Duodenal mucosa (tissue), 2 donors: Measurements from ENCODE around the gene CPA3.

Experiments used
- H3K27ac ChIP-seq: one replicate; pipeline ENCODE4 v1.7.0; 2013; ENCODE audit warnings: low read depth, low read length
- H3K27me3 ChIP-seq, 2 donors: one replicate each; pipeline ENCODE4 v1.7.0; 2013; ENCODE audit warnings: low read length in 2 of 2, control low read depth in 1 of 2; ENCODE audit not compliant: insufficient read depth in 2 of 2, control insufficient read depth in 1 of 2
- H3K36me3 ChIP-seq, 2 donors: one replicate each; pipeline ENCODE4 v1.7.0; 2013; ENCODE audit warnings: low read length in 2 of 2, control low read depth in 1 of 2; ENCODE audit not compliant: insufficient read depth in 2 of 2, control insufficient read depth in 1 of 2
- H3K4me1 ChIP-seq, 2 donors: one replicate each; pipeline ENCODE4 v1.7.0; 2013; ENCODE audit warnings: low read length in 2 of 2, control low read depth in 1 of 2; ENCODE audit not compliant: insufficient read depth in 2 of 2, control insufficient read depth in 1 of 2
- H3K4me3 ChIP-seq, 2 donors: one replicate each; pipeline ENCODE4 v1.7.0; 2013; ENCODE audit warnings: low read length in 2 of 2, low read depth in 1 of 2
- H3K9ac ChIP-seq, 2 donors: one replicate each; pipeline ENCODE4 v1.7.0; 2013; ENCODE audit warnings: low read length in 2 of 2, low read depth in 1 of 2
- H3K9me3 ChIP-seq, 2 donors: one replicate each; pipeline ENCODE4 v1.7.0; 2013; ENCODE audit warnings: low read length in 2 of 2, control low read depth in 1 of 2; ENCODE audit not compliant: control insufficient read depth in 1 of 2

The CPA3 gene

GRCh38 chr3:148865049-148865448 lies at the start of gene CPA3:
Gene CPA3 (plus strand): TSS chr3:148865296. CDS start chr3:148865308, 12 bp downstream.
- Histone ChIP-seq H3K9me3 (no peaks in the 10 kb centered on the region), H3K27me3 (peaks cover 0 to 4% of the 10 kb centered on the region in 2 donors), H3K9ac (no peak within 1 kb of the TSS), H3K4me3 (no peak within 1 kb of the TSS), H3K27ac (no peak within 1 kb of the TSS), H3K4me1 (peaks cover 0 to 5% of the 10 kb centered on the region in 2 donors), H3K36me3 (no peaks in the 10 kb centered on the region)

- H3K9me3 ChIP-seq, result no peaks in the 10 kb centered on the region
- no peak overlapping the region for H3K27ac ChIP-seq
- no peaks in the 10 kb centered on the region for H3K36me3 ChIP-seq
- H3K4me3 ChIP-seq, result no peak overlapping the region
- H3K27me3 ChIP-seq, result no peaks in the 10 kb centered on the region
- H3K4me1 ChIP-seq, result no peaks in the 10 kb centered on the region
- H3K9ac ChIP-seq, result no peak overlapping the region
Measured at GRCh38 chr3:148815316-148816110, 49.6 kb upstream of the CPA3 start.

- Histone ChIP-seq H3K9me3 (no peaks in the 10 kb centered on the region), H3K27me3 (no peaks in the 10 kb centered on the region), H3K9ac (no peak overlapping the region), H3K36me3 (no peaks in the 10 kb centered on the region), H3K4me3 (no peak overlapping the region), H3K27ac (no peak overlapping the region), H3K4me1 (no peaks in the 10 kb centered on the region)
Measured at GRCh38 chr3:148816427-148816826, 48.7 kb upstream of the CPA3 start.

GRCh38 chr3:148816981-148817525 lies 48.0 kb upstream of the CPA3 start:
- no peaks in the 10 kb centered on the region for H3K36me3 ChIP-seq
- no peaks in the 10 kb centered on the region for H3K9me3 ChIP-seq
- H3K27ac ChIP-seq, result no peak overlapping the region
- H3K27me3 ChIP-seq, result no peaks in the 10 kb centered on the region
- H3K4me3 ChIP-seq, result no peak overlapping the region
- H3K9ac ChIP-seq, result no peak overlapping the region
- no peaks in the 10 kb centered on the region for H3K4me1 ChIP-seq

- no peaks in the 10 kb centered on the region for H3K4me1 ChIP-seq
- H3K9me3 ChIP-seq, result no peaks in the 10 kb centered on the region
- no peak overlapping the region for H3K4me3 ChIP-seq
- H3K36me3 ChIP-seq, result no peaks in the 10 kb centered on the region
- H3K27me3 ChIP-seq, result no peaks in the 10 kb centered on the region
- no peak overlapping the region for H3K9ac ChIP-seq
- H3K27ac ChIP-seq, result no peak overlapping the region
Measured at GRCh38 chr3:148820361-148821245, 44.5 kb upstream of the CPA3 start.

- Histone ChIP-seq H3K4me3 (no peak overlapping the region), H3K27ac (no peak overlapping the region), H3K4me1 (no peaks in the 10 kb centered on the region), H3K9ac (no peak overlapping the region), H3K36me3 (no peaks in the 10 kb centered on the region), H3K9me3 (no peaks in the 10 kb centered on the region), H3K27me3 (no peaks in the 10 kb centered on the region)
Measured at GRCh38 chr3:148823026-148823425, 42.1 kb upstream of the CPA3 start.

- Histone ChIP-seq H3K9me3 (no peaks in the 10 kb centered on the region), H3K27me3 (no peaks in the 10 kb centered on the region), H3K4me1 (no peaks in the 10 kb centered on the region), H3K4me3 (no peak overlapping the region), H3K36me3 (no peaks in the 10 kb centered on the region), H3K9ac (no peak overlapping the region), H3K27ac (no peak overlapping the region)
Measured at GRCh38 chr3:148825476-148825875, 39.6 kb upstream of the CPA3 start.

GRCh38 chr3:148827585-148827984 lies 37.5 kb upstream of the CPA3 start, which contains the start of gene CPB1:
Gene CPB1 (plus strand): TSS chr3:148827811. CDS start chr3:148827824, 13 bp downstream.
- Histone ChIP-seq H3K4me3 (no peak within 1 kb of the TSS), H3K36me3 (no peaks in the 10 kb centered on the region), H3K4me1 (no peaks in the 10 kb centered on the region), H3K9me3 (no peaks in the 10 kb centered on the region), H3K9ac (no peak within 1 kb of the TSS), H3K27me3 (no peaks in the 10 kb centered on the region), H3K27ac (no peak within 1 kb of the TSS)

GRCh38 chr3:148828136-148828690 lies 36.9 kb upstream of the CPA3 start:
- Histone ChIP-seq H3K27ac (no peak overlapping the region), H3K4me1 (no peaks in the 10 kb centered on the region), H3K4me3 (no peak overlapping the region), H3K27me3 (no peaks in the 10 kb centered on the region), H3K9me3 (no peaks in the 10 kb centered on the region), H3K36me3 (no peaks in the 10 kb centered on the region), H3K9ac (no peak overlapping the region)

- H3K36me3 ChIP-seq, result no peaks in the 10 kb centered on the region
- no peaks in the 10 kb centered on the region for H3K9me3 ChIP-seq
- H3K4me1 ChIP-seq, result no peaks in the 10 kb centered on the region
- no peak overlapping the region for H3K4me3 ChIP-seq
- H3K9ac ChIP-seq, result no peak overlapping the region
- H3K27me3 ChIP-seq, result no peaks in the 10 kb centered on the region
- no peak overlapping the region for H3K27ac ChIP-seq
Measured at GRCh38 chr3:148829926-148830325, 35.2 kb upstream of the CPA3 start.
